ENCODE results near the gene DHTKD1. TPM values are rescaled to one million over a fixed set of nuclear protein-coding genes. Genes with fewer than 3 reads are reported as not detected.

DHTKD1 gene
- total RNA-seq (10 to 100 TPM; 15.7 to 16.5 TPM), polyA plus RNA-seq (1 to 10 TPM; 7.3 to 9.0 TPM)

DNA sequence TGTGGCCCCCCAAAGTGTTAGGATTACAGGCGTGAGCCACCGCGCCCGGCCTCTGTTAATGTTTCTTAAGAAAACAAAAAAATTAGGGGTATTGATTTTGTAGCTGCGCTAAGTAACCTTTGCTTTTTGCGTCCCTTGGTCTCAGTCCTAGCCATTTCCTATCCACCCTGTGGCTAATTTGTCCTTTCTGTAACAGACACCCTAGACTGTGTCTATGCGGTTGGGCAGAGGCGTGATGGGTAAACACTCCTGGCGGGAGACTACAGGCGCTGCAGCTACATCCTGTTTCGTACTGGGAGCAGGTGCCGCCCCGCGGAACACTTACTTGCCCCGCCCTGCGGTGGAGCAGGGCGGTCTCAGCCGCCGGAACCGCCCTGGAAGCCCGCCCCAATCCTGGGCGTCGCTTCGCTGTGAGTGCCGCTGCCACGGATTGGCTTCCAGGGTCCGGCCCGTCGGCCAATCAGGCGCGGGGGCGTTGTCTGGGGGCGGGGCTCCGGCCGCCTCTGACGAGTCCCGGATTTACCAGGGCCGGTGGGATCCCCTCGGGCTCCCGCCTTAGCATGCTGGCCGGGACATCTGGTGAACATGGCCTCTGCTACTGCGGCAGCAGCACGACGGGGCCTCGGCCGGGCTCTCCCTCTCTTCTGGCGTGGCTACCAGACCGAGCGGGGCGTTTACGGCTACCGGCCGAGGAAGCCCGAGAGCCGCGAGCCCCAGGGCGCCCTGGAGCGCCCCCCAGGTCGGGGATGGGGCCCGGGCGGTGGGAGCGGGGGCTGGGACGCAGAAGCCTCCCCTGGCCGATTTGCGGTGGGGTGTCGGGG, at the start of gene DHTKD1:
DHTKD1 (plus strand) TSS at position 506 of the 821 bp plus-strand sequence; CDS start at position 586, 80 bp downstream.
- Mint-ChIP-seq H3K4me3 (peak within 1 kb of the TSS; percentile 85 to 93 (median 89)), H3K9me3 (no peaks in the 10 kb centered on the region), H3K27ac (peak within 1 kb of the TSS; percentile 70 to 97 (median 96)), H3K36me3 (no peaks in the 10 kb centered on the region), H3K27me3 (peaks cover 0 to 2% of the 10 kb centered on the region in 2 donors), H3K4me1 (peaks cover 11 to 24% (median 18%) of the 10 kb centered on the region in 4 donors)
- Histone ChIP-seq H3K36me3 (ENCODE audit: insufficient read depth, low read length) (no peaks in the 10 kb centered on the region), H3K27me3 (ENCODE audit: insufficient read depth, low read length) (no peaks in the 10 kb centered on the region), H3K9me3 (ENCODE audit: control insufficient read depth in 1 of 2, low read length in 2 of 2) (no peaks in the 10 kb centered on the region), H3K4me3 (ENCODE audit: low read length in 2 of 2) (peak within 1 kb of the TSS; percentile 52 to 83), H3K27ac (ENCODE audit: low read depth, low read length) (peak within 1 kb of the TSS; percentile 83), H3K4me1 (ENCODE audit: insufficient read depth, low read length) (peaks cover 16% of the 10 kb centered on the region)
- ChIA-PET POLR2A (ENCODE audit: partially characterized antibody) (interaction anchor here (0.8 to 4.8 kb wide), 4 partner anchors 25 to 127 kb away, joined by 3 to 50 read pairs (median 6); partner anchors contain the start of genes CDC123, NUDT5 and UPF2), CTCF (ENCODE audit: partially characterized antibody) (interaction anchor here (0.6 to 1.2 kb wide), 2 partner anchors 26 to 88 kb away, joined by 3 to 5 read pairs; partner anchors contain the start of gene UPF2)
- intact Hi-C loops (cut with micrococcal nuclease) = loop anchor here (1.0 to 5.0 kb wide), 6 partner anchors 25 to 279 kb away; partner anchors contain the start of genes CAMK1D, NUDT5 and SEC61A2
- peak; percentile 97 to 98 (median 97) for DNase-seq

DNA sequence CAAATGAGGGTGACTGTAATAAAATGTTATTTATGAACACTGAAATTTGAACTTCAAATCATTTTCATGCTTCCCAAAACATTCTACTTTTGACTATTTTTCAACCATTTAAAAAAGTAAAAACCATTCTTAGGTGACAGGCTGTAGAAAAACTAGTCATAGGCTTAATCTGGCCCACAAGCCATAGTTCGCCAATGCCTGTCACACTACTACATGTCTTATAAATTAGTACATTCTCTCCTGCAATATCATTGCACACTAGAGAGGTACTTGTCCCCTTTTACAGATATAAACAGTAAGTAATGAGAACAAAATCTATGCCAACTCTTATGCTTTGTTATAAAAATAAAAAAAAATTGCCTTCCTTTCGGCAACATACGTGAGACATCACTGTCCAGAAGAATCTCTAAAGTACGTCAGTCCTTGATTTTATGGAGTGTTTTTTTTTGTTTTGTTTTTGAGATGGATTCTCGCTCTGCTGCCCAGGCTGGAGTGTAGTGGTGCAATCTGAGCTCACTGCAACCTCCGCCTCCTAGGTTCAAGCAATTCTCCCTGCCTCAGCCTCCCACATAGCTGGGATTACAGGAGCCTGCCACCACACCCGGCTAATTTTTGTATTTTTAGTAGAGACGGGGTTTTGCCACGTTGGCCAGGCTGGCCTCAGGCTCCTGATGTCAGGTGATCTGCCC, 49.3 kb upstream of the DHTKD1 start:
- H3K27ac Mint-ChIP-seq = peak overlapping the region in 1 of 7 donors; percentile 47
- ChIA-PET POLR2A (ENCODE audit: partially characterized antibody) (interaction anchor here (0.5 kb wide), 1 partner anchor 220 kb away, joined by 3 read pairs; no protein-coding TSS in a partner anchor), CTCF (ENCODE audit: partially characterized antibody) (no interaction called here)
- no peaks in the 10 kb centered on the region for H3K27me3 Mint-ChIP-seq
- DNase-seq = no peak
- H3K9me3 Mint-ChIP-seq = no peaks in the 10 kb centered on the region
- Histone ChIP-seq H3K9me3 (ENCODE audit: control insufficient read depth in 1 of 2, low read length in 2 of 2) (no peaks in the 10 kb centered on the region), H3K4me3 (ENCODE audit: low read length in 2 of 2) (no peak overlapping the region), H3K4me1 (ENCODE audit: insufficient read depth, low read length) (peaks cover 8% of the 10 kb centered on the region), H3K27ac (ENCODE audit: low read depth, low read length) (no peak overlapping the region), H3K36me3 (ENCODE audit: insufficient read depth, low read length) (no peaks in the 10 kb centered on the region), H3K27me3 (ENCODE audit: insufficient read depth, low read length) (no peaks in the 10 kb centered on the region)
- intact Hi-C loops (cut with micrococcal nuclease) = no loop called here
- H3K4me3 Mint-ChIP-seq = no peak overlapping the region
- peaks cover 20 to 34% (median 28%) of the 10 kb centered on the region in 4 donors for H3K4me1 Mint-ChIP-seq
- H3K36me3 Mint-ChIP-seq = peaks cover 8 to 20% of the 10 kb centered on the region in 2 donors

DNA sequence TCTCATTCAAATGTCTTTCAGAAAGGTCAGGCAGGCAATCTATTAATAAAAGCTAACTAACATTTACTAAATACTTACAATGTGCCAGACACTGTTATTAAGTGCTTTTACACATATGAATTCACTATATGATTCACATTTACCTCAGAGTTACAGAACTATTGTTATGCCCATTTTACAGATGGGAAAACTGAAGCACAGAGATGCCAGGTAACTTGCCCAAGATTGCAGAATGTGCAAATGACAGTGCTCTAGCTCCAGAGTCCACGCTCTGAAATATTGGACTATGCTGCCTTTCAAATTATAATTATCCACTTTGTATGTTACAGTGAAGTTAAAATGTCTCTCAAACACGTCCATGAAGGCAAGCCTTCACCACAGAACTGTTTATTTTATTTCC, 48.2 kb upstream of the DHTKD1 start:
- Mint-ChIP-seq H3K36me3 (peaks cover 4 to 15% of the 10 kb centered on the region in 2 donors), H3K4me1 (peaks cover 17 to 34% (median 26%) of the 10 kb centered on the region in 4 donors), H3K4me3 (peak overlapping the region in 1 of 8 donors; percentile 3), H3K27ac (no peak overlapping the region), H3K9me3 (no peaks in the 10 kb centered on the region), H3K27me3 (no peaks in the 10 kb centered on the region)
- POLR2A ChIA-PET (ENCODE audit: partially characterized antibody) = no interaction called here
- H3K4me1 ChIP-seq (ENCODE audit: insufficient read depth, low read length) = peaks cover 9% of the 10 kb centered on the region
- no peak for DNase-seq
- no peaks in the 10 kb centered on the region for H3K36me3 ChIP-seq (ENCODE audit: insufficient read depth, low read length)
- intact Hi-C loops (cut with micrococcal nuclease) = loop anchor here (5.0 kb wide), 1 partner anchor 47 kb away; the partner anchor contains the start of gene DHTKD1
- CTCF ChIA-PET (ENCODE audit: partially characterized antibody) = no interaction called here
- H3K27ac ChIP-seq (ENCODE audit: low read depth, low read length) = no peak overlapping the region
- no peak overlapping the region for H3K4me3 ChIP-seq (ENCODE audit: low read length in 2 of 2)
- no peaks in the 10 kb centered on the region for H3K9me3 ChIP-seq (ENCODE audit: control insufficient read depth in 1 of 2, low read length in 2 of 2)
- H3K27me3 ChIP-seq (ENCODE audit: insufficient read depth, low read length) = no peaks in the 10 kb centered on the region

DNA sequence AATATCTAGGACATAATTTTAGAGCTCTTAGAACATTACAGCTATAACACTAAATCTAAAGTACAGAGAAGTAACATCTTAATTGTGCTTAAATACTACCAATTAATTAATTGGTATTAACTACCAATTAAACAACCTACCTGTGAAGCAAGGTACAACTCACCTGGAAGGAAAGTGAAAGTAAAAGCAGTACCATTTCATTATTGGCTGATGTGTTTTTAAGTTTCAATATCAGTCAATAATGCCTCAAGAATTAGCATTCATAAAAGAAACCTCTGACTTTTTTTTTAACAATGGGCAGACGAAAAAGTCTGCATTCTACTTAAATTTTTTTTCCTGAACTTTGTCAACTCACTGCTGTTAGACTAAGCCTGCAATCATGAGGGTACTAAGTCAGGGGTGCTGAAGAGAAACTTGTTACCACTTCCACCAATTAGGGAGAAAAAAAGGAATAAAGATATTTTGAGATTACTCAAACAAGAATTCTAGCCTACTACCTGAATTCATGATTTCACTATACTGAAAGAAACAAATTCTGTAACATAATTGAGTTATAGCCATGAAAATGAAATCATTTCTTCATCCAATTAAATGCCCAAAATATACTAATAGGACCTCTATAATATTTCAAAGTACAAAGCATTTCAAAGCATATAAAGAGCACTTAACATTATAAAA, 46.0 kb upstream of the DHTKD1 start:
- H3K27ac Mint-ChIP-seq = peak overlapping the region; percentile 57 to 80 (median 66)
- peaks cover 0 to 2% (median 0%) of the 10 kb centered on the region in 8 donors for H3K9me3 Mint-ChIP-seq
- Histone ChIP-seq H3K27me3 (ENCODE audit: insufficient read depth, low read length) (no peaks in the 10 kb centered on the region), H3K4me1 (ENCODE audit: insufficient read depth, low read length) (peaks cover 22% of the 10 kb centered on the region), H3K9me3 (ENCODE audit: control insufficient read depth in 1 of 2, low read length in 2 of 2) (no peaks in the 10 kb centered on the region), H3K4me3 (ENCODE audit: low read length in 2 of 2) (no peak overlapping the region), H3K27ac (ENCODE audit: low read depth, low read length) (no peak overlapping the region), H3K36me3 (ENCODE audit: insufficient read depth, low read length) (no peaks in the 10 kb centered on the region)
- peak in 2 of 5 donors; percentile 10 to 11 for DNase-seq
- CTCF ChIA-PET (ENCODE audit: partially characterized antibody) = interaction anchor here (0.6 kb wide), 1 partner anchor 42 kb away, joined by 3 read pairs; no protein-coding TSS in a partner anchor
- H3K4me3 Mint-ChIP-seq = peak overlapping the region; percentile 9 to 81 (median 66)
- H3K36me3 Mint-ChIP-seq = peaks cover 11 to 30% of the 10 kb centered on the region in 2 donors
- no peaks in the 10 kb centered on the region for H3K27me3 Mint-ChIP-seq
- POLR2A ChIA-PET (ENCODE audit: partially characterized antibody) = interaction anchor here (0.7 kb wide), 1 partner anchor 173 kb away, joined by 3 read pairs; the partner anchor contains the start of gene NUDT5
- intact Hi-C loops (cut with micrococcal nuclease) = loop anchor here (5.0 kb wide), 1 partner anchor 45 kb away; the partner anchor contains the start of gene DHTKD1
- peaks cover 20 to 47% (median 39%) of the 10 kb centered on the region in 4 donors for H3K4me1 Mint-ChIP-seq

GRCh38 chr10:12025591-12025990, 43.2 kb upstream of the DHTKD1 start:
- Histone ChIP-seq H3K4me3 (ENCODE audit: low read length in 2 of 2) (no peak overlapping the region), H3K4me1 (ENCODE audit: insufficient read depth, low read length) (peaks cover 24% of the 10 kb centered on the region), H3K27me3 (ENCODE audit: insufficient read depth, low read length) (no peaks in the 10 kb centered on the region), H3K9me3 (ENCODE audit: control insufficient read depth in 1 of 2, low read length in 2 of 2) (no peaks in the 10 kb centered on the region), H3K36me3 (ENCODE audit: insufficient read depth, low read length) (peaks cover 14% of the 10 kb centered on the region), H3K27ac (ENCODE audit: low read depth, low read length) (no peak overlapping the region)
- CTCF ChIA-PET (ENCODE audit: partially characterized antibody) = interaction anchor here (1.0 to 1.1 kb wide), 2 partner anchors 16 to 39 kb away, joined by 3 read pairs; no protein-coding TSS in a partner anchor
- POLR2A ChIA-PET (ENCODE audit: partially characterized antibody) = interaction anchor here (1.7 kb wide), 1 partner anchor 17 kb away, joined by 7 read pairs; the partner anchor contains the start of gene UPF2
- H3K36me3 Mint-ChIP-seq = peaks cover 28 to 49% of the 10 kb centered on the region in 2 donors
- intact Hi-C loops (cut with micrococcal nuclease) = no loop called here
- H3K4me3 Mint-ChIP-seq = peak overlapping the region in 1 of 8 donors; percentile 12
- no peaks in the 10 kb centered on the region for H3K27me3 Mint-ChIP-seq
- no peak overlapping the region for H3K27ac Mint-ChIP-seq
- peaks cover 0 to 2% (median 0%) of the 10 kb centered on the region in 8 donors for H3K9me3 Mint-ChIP-seq
- DNase-seq = no peak
- peaks cover 22 to 52% (median 42%) of the 10 kb centered on the region in 4 donors for H3K4me1 Mint-ChIP-seq

DNA sequence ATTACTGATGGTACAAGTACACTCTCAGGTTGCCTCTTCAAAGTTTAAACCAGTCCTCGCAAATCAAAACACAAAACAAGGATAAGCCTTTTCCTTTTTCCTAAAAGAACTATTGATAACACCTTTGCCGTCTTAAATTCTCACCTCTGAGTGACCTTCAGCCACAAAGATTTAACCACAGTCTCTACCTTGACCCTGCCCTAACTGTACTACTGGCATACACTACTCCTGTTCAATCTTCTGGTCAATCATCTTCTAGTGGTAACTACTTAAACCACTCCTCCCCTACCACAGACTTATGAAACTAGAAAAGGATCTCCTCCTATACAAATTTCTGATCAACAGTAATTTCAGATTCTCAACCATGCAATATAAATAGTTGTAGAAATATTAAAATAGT, 41.2 kb upstream of the DHTKD1 start:
- Mint-ChIP-seq H3K27ac (peak overlapping the region in 2 of 7 donors; percentile 4 to 20), H3K4me1 (peaks cover 22 to 52% (median 40%) of the 10 kb centered on the region in 4 donors), H3K9me3 (peaks cover 0 to 2% (median 0%) of the 10 kb centered on the region in 8 donors), H3K27me3 (no peaks in the 10 kb centered on the region), H3K4me3 (no peak overlapping the region), H3K36me3 (peaks cover 40 to 59% of the 10 kb centered on the region in 2 donors)
- no peak overlapping the region for H3K4me3 ChIP-seq (ENCODE audit: low read length in 2 of 2)
- H3K4me1 ChIP-seq (ENCODE audit: insufficient read depth, low read length) = peaks cover 21% of the 10 kb centered on the region
- DNase-seq = no peak
- POLR2A ChIA-PET (ENCODE audit: partially characterized antibody) = no interaction called here
- CTCF ChIA-PET (ENCODE audit: partially characterized antibody) = no interaction called here
- intact Hi-C loops (cut with micrococcal nuclease) = no loop called here
- no peaks in the 10 kb centered on the region for H3K27me3 ChIP-seq (ENCODE audit: insufficient read depth, low read length)
- no peak overlapping the region for H3K27ac ChIP-seq (ENCODE audit: low read depth, low read length)
- H3K36me3 ChIP-seq (ENCODE audit: insufficient read depth, low read length) = peaks cover 21% of the 10 kb centered on the region
- H3K9me3 ChIP-seq (ENCODE audit: control insufficient read depth in 1 of 2, low read length in 2 of 2) = no peaks in the 10 kb centered on the region
